ENCODE data around the gene MYH7.

GRCh38 chr14:23482823-23483148 lies 47.3 kb upstream of the MYH7 start:
- TF ChIP-seq CTCF (IDR thresholded peaks at IDR 0.05) (no peak), POLR2A (IDR thresholded peaks at IDR 0.05) (no peak)
